ENCODE results near the gene CHRNA4. TPM values are rescaled to one million over a fixed set of nuclear protein-coding genes. Genes with fewer than 3 reads are reported as not detected.

CHRNA4 gene
- total and polyA plus RNA-seq, 2 donors from 2014 or later: 0.44 to 0.67 TPM

DNA sequence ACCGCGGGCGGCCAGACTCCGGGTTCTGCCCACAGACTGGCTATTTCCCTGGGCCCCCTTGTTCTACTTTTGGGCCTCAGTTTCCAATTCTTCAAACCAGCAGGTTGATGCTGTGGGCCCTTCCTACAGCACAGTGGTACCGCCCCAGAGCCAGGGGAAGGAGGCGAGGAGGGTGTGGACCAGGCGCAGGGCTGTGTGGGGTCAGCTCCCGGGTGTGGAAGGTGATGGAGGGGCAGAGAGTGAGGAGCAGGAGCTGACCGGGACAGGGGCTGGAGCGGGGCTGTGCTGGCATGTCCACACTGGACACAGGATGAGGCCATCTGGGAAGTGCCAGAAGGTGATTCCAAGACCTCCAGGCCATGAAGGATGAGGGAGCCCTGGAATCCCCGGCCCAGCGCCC is 35.2 kb upstream of the CHRNA4 start:
- no peak for FAIRE-seq
- no peak overlapping the region for H3K27ac ChIP-seq (ENCODE audit: low read depth in 2 of 2, low read length in 2 of 2)
- no peaks in the 10 kb centered on the region for H3K36me3 ChIP-seq (ENCODE audit: control insufficient read depth in 2 of 3, insufficient read depth in 3 of 3, low read length in 3 of 3)
- intact Hi-C loops (cut with DNase I): no loop called here
- H3K4me1 ChIP-seq (ENCODE audit: control insufficient read depth in 2 of 3, insufficient read depth in 2 of 3, low read depth in 1 of 3, low read length in 3 of 3): peaks cover 0 to 5% (median 0%) of the 10 kb centered on the region in 3 donors
- H3K9me3 ChIP-seq (ENCODE audit: control insufficient read depth in 2 of 3, insufficient read depth in 1 of 3, low read length in 3 of 3): no peaks in the 10 kb centered on the region
- no peak overlapping the region for H3K4me3 ChIP-seq (ENCODE audit: low read length in 3 of 3)
- H3K9ac ChIP-seq (ENCODE audit: low read length in 3 of 3): no peak overlapping the region
- no peaks in the 10 kb centered on the region for H3K27me3 ChIP-seq (ENCODE audit: control insufficient read depth, insufficient read depth, low read length)
- TF ChIP-seq, protein P1, sequence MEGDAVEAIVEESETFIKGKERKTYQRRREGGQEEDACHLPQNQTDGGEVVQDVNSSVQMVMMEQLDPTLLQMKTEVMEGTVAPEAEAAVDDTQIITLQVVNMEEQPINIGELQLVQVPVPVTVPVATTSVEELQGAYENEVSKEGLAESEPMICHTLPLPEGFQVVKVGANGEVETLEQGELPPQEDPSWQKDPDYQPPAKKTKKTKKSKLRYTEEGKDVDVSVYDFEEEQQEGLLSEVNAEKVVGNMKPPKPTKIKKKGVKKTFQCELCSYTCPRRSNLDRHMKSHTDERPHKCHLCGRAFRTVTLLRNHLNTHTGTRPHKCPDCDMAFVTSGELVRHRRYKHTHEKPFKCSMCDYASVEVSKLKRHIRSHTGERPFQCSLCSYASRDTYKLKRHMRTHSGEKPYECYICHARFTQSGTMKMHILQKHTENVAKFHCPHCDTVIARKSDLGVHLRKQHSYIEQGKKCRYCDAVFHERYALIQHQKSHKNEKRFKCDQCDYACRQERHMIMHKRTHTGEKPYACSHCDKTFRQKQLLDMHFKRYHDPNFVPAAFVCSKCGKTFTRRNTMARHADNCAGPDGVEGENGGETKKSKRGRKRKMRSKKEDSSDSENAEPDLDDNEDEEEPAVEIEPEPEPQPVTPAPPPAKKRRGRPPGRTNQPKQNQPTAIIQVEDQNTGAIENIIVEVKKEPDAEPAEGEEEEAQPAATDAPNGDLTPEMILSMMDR (IDR thresholded peaks at IDR 0.05; ENCODE audit: borderline replicate concordance, extremely low read depth, insufficient read depth): no peak
- DNase-seq: no peak

DNA sequence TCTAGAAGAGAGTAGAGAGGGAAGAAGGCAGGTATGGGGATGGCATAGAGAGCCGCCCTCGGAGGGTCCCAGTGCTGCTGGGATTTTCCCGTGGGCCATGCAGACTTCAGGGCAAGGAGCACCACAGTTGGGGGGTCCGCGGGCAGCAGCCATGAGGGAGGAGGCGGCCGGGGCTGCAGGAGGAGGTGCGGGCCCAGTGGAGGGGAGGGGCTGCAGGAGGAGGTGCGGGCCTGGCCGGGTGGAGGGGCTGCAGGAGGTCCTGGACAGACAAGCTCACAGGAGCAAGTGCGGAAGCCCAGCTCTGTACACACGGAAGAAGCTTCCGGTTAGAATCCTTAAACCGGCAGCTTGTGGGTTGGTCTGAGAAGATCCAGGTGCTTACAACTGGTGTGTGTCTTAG is 34.6 kb upstream of the CHRNA4 start:
- intact Hi-C loops (cut with DNase I): no loop called here
- Histone ChIP-seq H3K9me3 (ENCODE audit: control insufficient read depth in 2 of 3, insufficient read depth in 1 of 3, low read length in 3 of 3) (peaks cover 0 to 2% (median 0%) of the 10 kb centered on the region in 3 donors), H3K4me3 (ENCODE audit: low read length in 3 of 3) (no peak overlapping the region), H3K27ac (ENCODE audit: low read depth in 2 of 2, low read length in 2 of 2) (no peak overlapping the region), H3K27me3 (ENCODE audit: control insufficient read depth, insufficient read depth, low read length) (no peaks in the 10 kb centered on the region), H3K4me1 (ENCODE audit: control insufficient read depth in 2 of 3, insufficient read depth in 2 of 3, low read depth in 1 of 3, low read length in 3 of 3) (peaks cover 0 to 5% (median 0%) of the 10 kb centered on the region in 3 donors), H3K36me3 (ENCODE audit: control insufficient read depth in 2 of 3, insufficient read depth in 3 of 3, low read length in 3 of 3) (no peaks in the 10 kb centered on the region), H3K9ac (ENCODE audit: low read length in 3 of 3) (no peak overlapping the region)
- TF ChIP-seq, protein P1 (IDR thresholded peaks at IDR 0.05; ENCODE audit: borderline replicate concordance, extremely low read depth, insufficient read depth): no peak
- DNase-seq (no peak), FAIRE-seq (no peak)

GRCh38 chr20:63394920-63395455 is 33.8 kb upstream of the CHRNA4 start:
- intact Hi-C loops (cut with DNase I): no loop called here
- FAIRE-seq: no peak
- Histone ChIP-seq H3K27ac (ENCODE audit: low read depth in 2 of 2, low read length in 2 of 2) (no peak overlapping the region), H3K36me3 (ENCODE audit: control insufficient read depth in 2 of 3, insufficient read depth in 3 of 3, low read length in 3 of 3) (no peaks in the 10 kb centered on the region), H3K4me3 (ENCODE audit: low read length in 3 of 3) (no peak overlapping the region), H3K4me1 (ENCODE audit: control insufficient read depth in 2 of 3, insufficient read depth in 2 of 3, low read depth in 1 of 3, low read length in 3 of 3) (peaks cover 0 to 5% (median 0%) of the 10 kb centered on the region in 3 donors), H3K9me3 (ENCODE audit: control insufficient read depth in 2 of 3, insufficient read depth in 1 of 3, low read length in 3 of 3) (peaks cover 0 to 2% (median 0%) of the 10 kb centered on the region in 3 donors), H3K27me3 (ENCODE audit: control insufficient read depth, insufficient read depth, low read length) (no peaks in the 10 kb centered on the region), H3K9ac (ENCODE audit: low read length in 3 of 3) (no peak overlapping the region)
- DNase-seq: no peak
- TF ChIP-seq, protein P1 (IDR thresholded peaks at IDR 0.05; ENCODE audit: borderline replicate concordance, extremely low read depth, insufficient read depth): no peak

Measured in kidney (tissue), 14 donors.